ENCODE results near the gene SMS.

Gene SMS

GRCh38 chrX:22041907-22042530 lies 101.5 kb downstream of the SMS start:
- no peak for DNase-seq

DNA sequence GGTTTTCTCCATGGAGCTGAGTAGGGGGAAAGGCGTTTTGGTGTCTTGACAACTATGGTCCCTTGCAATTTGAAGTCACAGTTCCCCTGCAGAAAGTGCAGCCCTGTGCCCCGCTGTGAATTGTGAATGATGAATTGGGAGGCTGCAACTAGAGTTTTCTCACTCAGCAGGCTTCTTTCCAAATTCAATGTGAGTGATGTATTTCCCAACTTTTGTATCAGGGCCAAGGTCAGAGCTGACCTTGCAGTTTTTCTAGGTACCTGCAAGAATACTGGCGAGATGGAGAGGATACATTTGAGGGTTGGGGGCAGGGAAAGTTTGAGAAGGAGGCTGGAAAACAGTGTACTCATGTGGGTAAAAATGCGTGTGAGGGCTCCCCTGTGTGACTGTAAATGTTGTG lies 103.4 kb downstream of the SMS start:
- DNase-seq: no peak

All from NCI-H1436 treated with DMSO at 0.1 percent for 48 hours (cell line).